ENCODE data around the gene CNGA3. TPM values are rescaled to one million over a fixed set of nuclear protein-coding genes. Genes with fewer than 3 reads are reported as not detected.

Gene CNGA3
- total RNA-seq, 4 donors from 2014 or later = 0.40 to 1.8 (median 1.6) TPM; not detected in 1

DNA sequence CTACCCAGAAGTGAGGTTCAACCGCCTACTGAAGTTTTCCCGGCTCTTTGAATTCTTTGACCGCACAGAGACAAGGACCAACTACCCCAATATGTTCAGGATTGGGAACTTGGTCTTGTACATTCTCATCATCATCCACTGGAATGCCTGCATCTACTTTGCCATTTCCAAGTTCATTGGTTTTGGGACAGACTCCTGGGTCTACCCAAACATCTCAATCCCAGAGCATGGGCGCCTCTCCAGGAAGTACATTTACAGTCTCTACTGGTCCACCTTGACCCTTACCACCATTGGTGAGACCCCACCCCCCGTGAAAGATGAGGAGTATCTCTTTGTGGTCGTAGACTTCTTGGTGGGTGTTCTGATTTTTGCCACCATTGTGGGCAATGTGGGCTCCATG is 49.7 kb downstream of the CNGA3 start:
- Histone ChIP-seq H3K36me3 (no peaks in the 10 kb centered on the region), H3K4me1 (no peaks in the 10 kb centered on the region), H3K27ac (no peak overlapping the region), H3K27me3 (peaks cover 4% of the 10 kb centered on the region), H3K9me3 (no peaks in the 10 kb centered on the region), H3K4me3 (no peak overlapping the region)
- intact Hi-C loops (cut with DNase I; ENCODE audit: low total_unique reads) (no loop called here), in situ Hi-C loops (cut with MboI; ENCODE audit: low pct_ligation_motif_present in 1 of 4, low pct_unique_long_range_greater_than_20kb in 1 of 4, low sequenced_read_pairs in 3 of 4) (loop anchor here in 2 of 4 donors (25.0 kb wide), 1 partner anchor 584 kb away; no protein-coding TSS in a partner anchor)
- 90% methylated on average over 6 of the region's 6 CpGs; no CpG with 5 or more reads in 1 of the 2 donors for WGBS, 2 donors (ENCODE audit: low coverage in 1 of 2)
- DNase-seq = no peak
- TF ChIP-seq POLR2A (IDR thresholded peaks at IDR 0.05) (no peak), POLR2AphosphoS5 (IDR thresholded peaks at IDR 0.05) (no peak), EP300 (IDR thresholded peaks at IDR 0.05; ENCODE audit: low read depth) (no peak)
- TF ChIP-seq, protein P1, sequence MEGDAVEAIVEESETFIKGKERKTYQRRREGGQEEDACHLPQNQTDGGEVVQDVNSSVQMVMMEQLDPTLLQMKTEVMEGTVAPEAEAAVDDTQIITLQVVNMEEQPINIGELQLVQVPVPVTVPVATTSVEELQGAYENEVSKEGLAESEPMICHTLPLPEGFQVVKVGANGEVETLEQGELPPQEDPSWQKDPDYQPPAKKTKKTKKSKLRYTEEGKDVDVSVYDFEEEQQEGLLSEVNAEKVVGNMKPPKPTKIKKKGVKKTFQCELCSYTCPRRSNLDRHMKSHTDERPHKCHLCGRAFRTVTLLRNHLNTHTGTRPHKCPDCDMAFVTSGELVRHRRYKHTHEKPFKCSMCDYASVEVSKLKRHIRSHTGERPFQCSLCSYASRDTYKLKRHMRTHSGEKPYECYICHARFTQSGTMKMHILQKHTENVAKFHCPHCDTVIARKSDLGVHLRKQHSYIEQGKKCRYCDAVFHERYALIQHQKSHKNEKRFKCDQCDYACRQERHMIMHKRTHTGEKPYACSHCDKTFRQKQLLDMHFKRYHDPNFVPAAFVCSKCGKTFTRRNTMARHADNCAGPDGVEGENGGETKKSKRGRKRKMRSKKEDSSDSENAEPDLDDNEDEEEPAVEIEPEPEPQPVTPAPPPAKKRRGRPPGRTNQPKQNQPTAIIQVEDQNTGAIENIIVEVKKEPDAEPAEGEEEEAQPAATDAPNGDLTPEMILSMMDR (IDR thresholded peaks at IDR 0.05) = no peak

DNA sequence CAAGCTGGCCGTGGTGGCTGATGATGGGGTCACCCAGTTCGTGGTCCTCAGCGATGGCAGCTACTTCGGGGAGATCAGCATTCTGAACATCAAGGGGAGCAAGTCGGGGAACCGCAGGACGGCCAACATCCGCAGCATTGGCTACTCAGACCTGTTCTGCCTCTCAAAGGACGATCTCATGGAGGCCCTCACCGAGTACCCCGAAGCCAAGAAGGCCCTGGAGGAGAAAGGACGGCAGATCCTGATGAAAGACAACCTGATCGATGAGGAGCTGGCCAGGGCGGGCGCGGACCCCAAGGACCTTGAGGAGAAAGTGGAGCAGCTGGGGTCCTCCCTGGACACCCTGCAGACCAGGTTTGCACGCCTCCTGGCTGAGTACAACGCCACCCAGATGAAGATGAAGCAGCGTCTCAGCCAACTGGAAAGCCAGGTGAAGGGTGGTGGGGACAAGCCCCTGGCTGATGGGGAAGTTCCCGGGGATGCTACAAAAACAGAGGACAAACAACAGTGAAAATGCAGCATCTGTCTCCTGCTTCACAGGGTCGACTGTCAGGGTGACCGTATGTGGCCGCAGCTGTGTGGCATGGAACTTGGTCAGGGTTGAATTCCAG is 50.6 kb downstream of the CNGA3 start:
- intact Hi-C loops (cut with DNase I; ENCODE audit: low total_unique reads) = no loop called here
- Histone ChIP-seq H3K27me3 (peaks cover 4% of the 10 kb centered on the region), H3K36me3 (no peaks in the 10 kb centered on the region), H3K9me3 (no peaks in the 10 kb centered on the region), H3K4me3 (no peak overlapping the region), H3K27ac (no peak overlapping the region), H3K4me1 (no peaks in the 10 kb centered on the region)
- 93% methylated on average over 8 to 23 of the region's 23 CpGs for whole genome bisulfite sequencing, 2 donors (ENCODE audit: low coverage in 1 of 2)
- in situ Hi-C loops (cut with MboI; ENCODE audit: low pct_ligation_motif_present in 1 of 4, low pct_unique_long_range_greater_than_20kb in 1 of 4, low sequenced_read_pairs in 3 of 4) = loop anchor here in 2 of 4 donors (25.0 kb wide), 1 partner anchor 585 kb away; no protein-coding TSS in a partner anchor
- no peak for DNase-seq
- TF ChIP-seq, protein P1 (IDR thresholded peaks at IDR 0.05) = no peak
- TF ChIP-seq EP300 (IDR thresholded peaks at IDR 0.05; ENCODE audit: low read depth) (no peak), POLR2A (IDR thresholded peaks at IDR 0.05) (no peak), POLR2AphosphoS5 (IDR thresholded peaks at IDR 0.05) (no peak)

DNA sequence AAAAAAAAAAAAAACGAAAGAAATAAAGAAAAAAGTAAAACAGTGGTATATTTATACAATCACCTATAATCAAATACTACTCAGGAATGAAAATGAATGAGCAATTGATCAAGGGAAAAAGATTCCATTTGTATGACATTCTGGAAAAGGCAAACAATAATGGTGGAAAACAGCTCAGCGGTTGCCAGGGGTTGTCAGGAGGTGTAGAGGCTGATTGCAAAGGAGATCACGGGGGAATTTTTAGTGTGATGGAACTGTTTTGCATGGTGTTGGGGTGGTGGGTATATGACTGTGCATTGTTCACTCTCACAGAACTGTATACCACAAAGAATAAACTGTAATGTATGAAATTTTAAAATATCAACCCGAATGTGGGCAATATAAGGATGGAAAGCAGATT is 52.9 kb downstream of the CNGA3 start:
- H3K4me3 ChIP-seq = no peak overlapping the region
- intact Hi-C loops (cut with DNase I; ENCODE audit: low total_unique reads) = no loop called here
- TF ChIP-seq, protein P1 (IDR thresholded peaks at IDR 0.05) = no peak
- TF ChIP-seq POLR2AphosphoS5 (IDR thresholded peaks at IDR 0.05) = no peak
- no peak for TF ChIP-seq EP300 (IDR thresholded peaks at IDR 0.05; ENCODE audit: low read depth)
- TF ChIP-seq POLR2A (IDR thresholded peaks at IDR 0.05) = no peak
- H3K36me3 ChIP-seq = no peaks in the 10 kb centered on the region
- no peaks in the 10 kb centered on the region for H3K9me3 ChIP-seq
- 77 to 82% methylated on average over 4 of the region's 4 CpGs for WGBS, 2 donors (ENCODE audit: low coverage in 1 of 2)
- peaks cover 4% of the 10 kb centered on the region for H3K27me3 ChIP-seq
- no peaks in the 10 kb centered on the region for H3K4me1 ChIP-seq
- H3K27ac ChIP-seq = no peak overlapping the region
- DNase-seq = no peak
- in situ Hi-C loops (cut with MboI; ENCODE audit: low pct_ligation_motif_present in 1 of 4, low pct_unique_long_range_greater_than_20kb in 1 of 4, low sequenced_read_pairs in 3 of 4) = loop anchor here in 2 of 4 donors (25.0 kb wide), 1 partner anchor 587 kb away; no protein-coding TSS in a partner anchor

DNA sequence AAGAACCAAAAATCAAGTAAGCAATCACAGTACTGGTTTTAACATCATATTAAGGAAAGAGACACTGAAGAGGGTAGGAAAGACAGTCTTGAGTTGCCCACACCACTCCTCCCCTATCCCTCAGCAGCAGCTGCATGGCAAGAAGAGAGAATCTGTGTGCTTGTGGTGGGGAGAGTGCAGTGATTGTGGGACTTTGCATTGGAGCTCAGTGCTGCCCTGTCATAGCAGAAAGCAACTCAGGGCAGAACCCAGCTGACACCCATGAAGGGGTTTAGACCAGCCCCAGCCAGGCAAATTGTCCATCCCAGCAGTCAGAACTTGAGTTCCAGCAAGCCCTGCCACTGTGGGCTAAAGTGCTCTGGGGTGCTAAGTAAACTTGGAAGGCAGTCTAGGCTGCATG is 57.6 kb downstream of the CNGA3 start:
- H3K27me3 ChIP-seq = no peaks in the 10 kb centered on the region

More for the DNA sequence above, 57.6 kb downstream of the CNGA3 start:
- TF ChIP-seq EP300 (IDR thresholded peaks at IDR 0.05; ENCODE audit: low read depth) (no peak), POLR2AphosphoS5 (IDR thresholded peaks at IDR 0.05) (no peak), POLR2A (IDR thresholded peaks at IDR 0.05) (no peak)
- TF ChIP-seq, protein P1 (IDR thresholded peaks at IDR 0.05) = no peak
- no peaks in the 10 kb centered on the region for H3K9me3 ChIP-seq
- H3K4me3 ChIP-seq = no peak overlapping the region
- no peaks in the 10 kb centered on the region for H3K4me1 ChIP-seq
- H3K36me3 ChIP-seq = no peaks in the 10 kb centered on the region
- no peak for DNase-seq
- H3K27ac ChIP-seq = no peak overlapping the region
- in situ Hi-C loops (cut with MboI; ENCODE audit: low pct_ligation_motif_present in 1 of 4, low pct_unique_long_range_greater_than_20kb in 1 of 4, low sequenced_read_pairs in 3 of 4) = loop anchor here (25.0 kb wide), 6 partner anchors 108 to 658 kb away; no protein-coding TSS in a partner anchor
- intact Hi-C loops (cut with DNase I; ENCODE audit: low total_unique reads) = no loop called here
